HG03103 (cell line): ENCODE results near the gene ALAS1.
"Not testable (repeated sequence)": the region's sequence is repeated elsewhere in the genome, so short reads cannot be mapped to it uniquely, and the experiment has no call there.

Experiments
- ATAC-seq: cut with Tn5 transposase; IDR thresholded peaks from one replicate; pipeline ENCODE4 v1.9.1; 2021; ENCODE audit warnings: low read depth; ENCODE audit not compliant: unreplicated experiment

The ALAS1 gene

DNA sequence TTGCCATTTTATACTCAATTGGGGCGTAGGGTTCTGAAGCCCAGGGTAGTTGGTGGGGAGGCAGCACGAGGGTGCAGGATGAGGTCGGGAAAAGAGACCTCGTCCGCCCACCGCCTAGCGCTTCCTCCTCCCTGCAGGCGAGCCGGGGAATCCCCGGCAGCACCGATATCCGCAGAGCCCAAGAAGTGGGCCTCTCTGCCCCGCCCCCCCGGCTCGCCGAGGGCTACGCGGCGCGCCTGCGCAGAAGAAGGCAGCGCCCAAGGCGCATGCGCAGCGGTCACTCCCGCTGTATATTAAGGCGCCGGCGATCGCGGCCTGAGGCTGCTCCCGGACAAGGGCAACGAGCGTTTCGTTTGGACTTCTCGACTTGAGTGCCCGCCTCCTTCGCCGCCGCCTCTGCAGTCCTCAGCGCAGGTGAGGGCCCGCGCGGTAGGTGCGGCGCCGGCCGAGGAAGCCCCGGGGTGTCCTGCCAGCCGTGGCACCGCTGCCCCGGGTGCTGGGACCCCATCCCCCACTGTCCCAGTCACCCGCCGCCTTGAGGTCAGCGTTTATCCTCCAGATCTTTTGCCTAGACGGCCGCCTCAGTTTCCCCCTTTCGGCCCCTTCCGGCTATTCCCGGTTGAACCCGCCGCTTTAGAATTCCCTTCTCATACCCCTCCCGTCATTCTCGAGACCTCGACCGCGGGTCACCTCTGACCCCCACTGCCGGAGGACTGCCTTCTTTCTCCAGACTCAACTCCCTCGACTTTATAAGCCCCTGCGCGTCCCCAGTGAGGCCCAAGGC, at the start of gene ALAS1:
ALAS1 (plus strand) TSS at position 319 of the 784 bp plus-strand sequence. CDS start 1,082 bp downstream, outside the sequence.
- peak; percentile 71 for ATAC-seq

DNA sequence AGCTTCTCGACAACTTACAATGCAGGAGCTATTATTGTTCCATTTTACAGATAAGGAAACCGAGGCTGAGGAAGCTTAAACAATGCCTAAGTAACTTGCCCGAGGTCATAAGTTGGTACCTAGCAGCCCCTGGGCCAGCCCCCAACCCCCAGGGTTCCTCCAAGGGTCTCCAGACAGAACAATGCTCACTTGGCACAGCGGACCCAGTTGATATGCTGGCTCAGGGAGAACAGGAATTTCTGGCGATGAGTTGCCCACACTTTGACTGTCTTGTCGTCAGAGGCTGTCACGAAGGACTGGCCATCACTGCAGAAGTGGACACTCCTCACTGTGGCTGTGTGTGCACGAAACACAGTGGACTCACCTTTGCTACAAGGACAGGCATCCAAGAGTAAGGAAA, 48.9 kb upstream of the ALAS1 start:
- no peak for ATAC-seq

DNA sequence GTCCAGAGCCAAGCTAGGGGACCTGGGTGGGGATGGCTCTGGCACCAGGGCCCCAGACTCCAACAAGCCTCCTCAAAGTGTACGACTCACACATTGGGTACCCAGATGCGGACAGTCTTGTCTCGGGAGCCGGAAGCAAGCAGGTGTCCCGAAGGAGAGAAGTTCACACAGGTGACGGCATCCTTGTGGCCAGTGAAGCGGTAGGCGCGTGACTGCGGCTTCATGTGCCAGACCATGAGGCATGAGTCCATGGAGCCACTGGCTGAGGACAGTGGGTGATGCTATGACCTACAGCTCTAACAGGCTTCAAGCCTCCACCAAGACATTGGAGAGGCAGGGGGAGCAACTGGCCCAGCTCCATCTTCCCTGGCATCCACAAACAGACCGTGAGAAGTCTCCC, 48.2 kb upstream of the ALAS1 start:
- ATAC-seq, result no peak

DNA sequence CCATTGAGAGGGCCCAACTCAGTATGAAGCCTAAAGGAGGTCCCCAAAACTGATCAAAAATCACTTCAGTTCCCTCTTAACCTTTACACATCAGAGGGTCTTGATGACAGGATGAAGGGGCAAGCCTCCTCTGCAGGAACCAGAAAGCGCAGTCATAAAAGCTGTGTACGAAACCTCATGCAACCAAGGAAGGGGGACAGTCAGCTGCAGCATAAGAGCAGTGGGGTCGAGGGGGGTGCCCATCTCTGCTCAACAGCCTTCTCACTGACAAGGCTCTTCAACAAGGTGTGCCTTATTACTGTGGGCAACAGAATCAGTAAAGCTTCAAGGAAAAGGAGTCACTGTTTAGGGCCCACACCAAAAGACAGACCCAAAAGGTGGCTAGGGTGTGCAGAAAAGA, 47.6 kb upstream of the ALAS1 start:
- no peak for ATAC-seq

DNA sequence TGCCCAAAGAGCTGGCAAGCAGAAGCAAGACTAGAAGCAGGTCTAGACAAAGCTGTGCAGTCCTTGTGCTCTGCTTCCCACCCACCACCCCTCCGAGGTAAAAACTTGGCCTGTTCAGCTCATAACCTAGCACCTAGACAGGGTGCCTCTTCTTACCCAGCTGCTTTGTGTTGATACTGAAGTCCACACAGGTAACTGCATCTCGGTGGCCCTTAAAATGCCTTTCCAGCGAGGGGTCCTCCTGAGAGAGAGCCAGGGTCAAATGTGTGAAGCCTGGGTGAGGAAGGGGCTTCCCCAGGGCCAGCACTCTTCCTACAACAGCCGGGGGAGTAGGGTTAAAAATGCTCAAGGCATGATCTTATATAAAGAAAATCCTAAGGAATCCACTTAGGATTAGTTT, 47.1 kb upstream of the ALAS1 start:
- no peak for ATAC-seq

DNA sequence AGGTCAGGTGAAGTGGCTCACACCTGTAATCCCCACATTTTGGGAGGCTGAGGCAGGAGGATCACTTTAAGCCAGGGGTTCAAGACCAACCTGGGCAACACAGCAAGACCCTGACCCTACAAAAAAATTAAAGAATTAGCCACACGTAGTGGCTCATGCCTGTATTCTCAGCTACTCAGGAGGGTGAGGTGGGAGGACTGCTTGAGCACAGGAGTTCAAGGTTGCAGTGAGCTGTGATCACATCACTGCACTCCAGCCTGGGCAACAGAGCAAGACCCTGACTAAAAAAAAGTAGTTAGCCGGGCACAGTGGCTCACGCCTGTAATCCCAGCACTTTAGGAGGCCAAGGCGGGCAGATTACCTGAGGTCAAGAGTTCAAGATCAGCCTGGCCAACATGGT, 46.0 kb upstream of the ALAS1 start:
- ATAC-seq, result not testable (repeated sequence)

DNA sequence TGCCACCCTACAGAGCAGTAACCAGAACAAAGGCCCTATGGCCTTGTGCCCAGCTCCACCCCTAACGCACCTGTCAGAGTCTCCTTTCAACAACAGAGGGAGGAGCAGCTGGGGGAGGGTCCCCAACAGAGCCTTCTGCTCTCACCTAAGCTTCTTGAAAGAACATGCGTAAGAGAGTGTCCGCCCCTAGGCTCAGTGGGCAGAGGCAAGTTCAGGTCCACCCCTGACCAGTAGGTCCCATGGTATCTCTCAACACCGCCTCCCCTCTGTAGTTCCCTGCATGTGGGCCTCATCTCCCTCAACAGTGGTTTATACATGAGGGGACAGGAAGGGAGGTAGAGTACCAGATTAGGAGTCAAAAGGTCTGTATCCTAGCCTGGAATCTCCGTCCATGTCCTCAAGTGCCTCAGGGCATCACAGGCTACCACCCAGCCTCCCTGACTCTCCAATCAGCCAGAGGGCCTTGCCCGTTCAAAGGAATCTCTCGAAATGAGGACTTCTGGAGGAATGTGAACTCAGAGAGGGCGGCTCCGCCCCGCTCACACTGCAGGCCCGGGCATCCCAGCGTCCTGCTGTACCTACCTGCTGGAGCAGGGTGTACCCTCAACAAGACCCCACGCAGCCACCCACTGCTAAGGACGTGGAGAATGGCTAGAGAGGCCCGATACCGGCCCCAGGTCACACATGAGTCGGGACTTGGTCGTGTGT, 44.4 kb upstream of the ALAS1 start:
- ATAC-seq, result no peak

DNA sequence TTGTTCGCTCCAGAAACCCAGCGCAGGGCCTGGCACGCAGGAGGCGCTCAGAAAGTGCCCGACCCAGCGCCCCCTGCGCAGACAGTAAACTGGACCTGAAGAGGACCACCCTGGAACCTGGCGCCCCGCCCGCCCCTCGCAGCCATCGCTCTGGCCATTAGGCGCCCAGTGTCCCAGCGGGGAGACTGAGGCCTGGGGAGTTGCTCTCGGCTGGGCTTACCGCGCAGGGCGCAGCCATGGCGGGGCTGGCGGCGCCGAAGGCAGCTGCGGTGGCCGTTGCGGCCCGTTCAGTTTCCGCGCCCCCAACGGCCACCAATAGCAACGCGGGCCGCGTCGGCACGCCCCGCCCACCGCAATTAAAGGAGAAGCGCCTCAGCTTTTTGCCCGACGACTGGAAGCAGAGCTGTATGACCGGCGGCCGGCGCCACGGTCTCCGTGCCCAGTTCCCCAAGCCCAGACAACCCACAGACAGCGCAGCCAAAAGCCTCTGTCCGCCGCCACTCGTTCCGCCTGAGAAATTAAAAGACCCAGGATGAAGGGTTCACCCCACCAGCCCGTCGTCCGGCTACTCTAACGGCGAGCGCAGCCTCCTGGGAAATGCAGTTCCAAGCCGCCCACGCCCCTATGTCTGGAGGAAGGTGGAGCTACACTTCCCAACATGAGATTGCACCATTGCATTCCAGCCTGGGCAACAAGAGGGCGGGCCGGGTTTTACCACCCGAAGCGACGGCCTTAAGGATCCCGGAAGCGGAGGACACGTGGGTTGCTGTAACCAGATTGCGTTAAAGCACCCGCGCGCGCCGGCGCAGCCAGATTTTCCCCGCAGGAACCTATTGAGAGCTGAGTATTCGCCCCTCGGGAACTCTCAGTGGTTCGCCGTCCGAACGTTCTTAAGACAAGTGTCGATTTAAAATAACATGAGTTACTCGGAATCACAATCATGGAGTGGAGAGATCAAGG, 43.5 kb upstream of the ALAS1 start, which contains the start of gene POC1A:
POC1A (minus strand) TSS at position 289 of the 960 bp plus-strand sequence; CDS start at position 238, 51 bp downstream.
- ATAC-seq, result peak; percentile 75

DNA sequence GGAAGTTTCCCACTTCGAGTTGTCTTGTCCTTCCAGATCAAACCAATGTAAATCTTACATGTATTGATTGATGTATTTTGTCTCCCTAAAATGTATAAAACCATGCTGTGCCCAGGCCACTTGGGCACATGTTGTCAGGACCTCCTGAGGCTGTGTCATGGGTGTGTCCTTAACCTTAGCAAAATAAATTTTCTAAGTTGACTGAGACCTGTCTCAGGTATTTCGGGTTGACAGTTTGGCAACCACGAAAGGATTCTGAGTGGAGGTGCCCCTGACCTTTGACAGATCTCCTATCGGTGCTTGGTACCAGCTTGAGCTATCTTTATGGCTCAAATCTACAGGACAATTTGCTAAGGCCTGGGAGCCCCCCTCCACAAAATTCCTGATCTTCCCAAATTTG, 42.0 kb upstream of the ALAS1 start:
- ATAC-seq, result no peak

DNA sequence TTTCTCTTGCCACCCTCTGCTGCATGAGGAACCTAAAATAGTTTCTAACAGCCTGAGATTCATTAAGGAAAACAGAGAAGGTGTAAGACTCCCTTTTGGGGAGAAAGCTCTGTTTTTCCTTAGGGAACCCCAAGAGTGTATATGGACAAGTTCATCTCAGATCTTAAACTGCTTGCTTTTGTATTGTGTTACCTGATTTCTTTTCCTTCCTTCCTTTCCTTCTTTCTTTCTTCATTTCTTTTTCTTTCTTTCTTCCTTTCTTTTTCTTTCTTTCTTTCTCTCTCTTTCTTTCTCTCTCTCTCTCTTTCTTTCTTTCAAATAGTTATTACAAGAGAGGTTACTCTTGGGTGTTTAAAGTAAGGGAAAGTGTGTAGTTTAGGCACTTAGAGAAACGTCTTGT, 38.5 kb upstream of the ALAS1 start:
- no peak for ATAC-seq

DNA sequence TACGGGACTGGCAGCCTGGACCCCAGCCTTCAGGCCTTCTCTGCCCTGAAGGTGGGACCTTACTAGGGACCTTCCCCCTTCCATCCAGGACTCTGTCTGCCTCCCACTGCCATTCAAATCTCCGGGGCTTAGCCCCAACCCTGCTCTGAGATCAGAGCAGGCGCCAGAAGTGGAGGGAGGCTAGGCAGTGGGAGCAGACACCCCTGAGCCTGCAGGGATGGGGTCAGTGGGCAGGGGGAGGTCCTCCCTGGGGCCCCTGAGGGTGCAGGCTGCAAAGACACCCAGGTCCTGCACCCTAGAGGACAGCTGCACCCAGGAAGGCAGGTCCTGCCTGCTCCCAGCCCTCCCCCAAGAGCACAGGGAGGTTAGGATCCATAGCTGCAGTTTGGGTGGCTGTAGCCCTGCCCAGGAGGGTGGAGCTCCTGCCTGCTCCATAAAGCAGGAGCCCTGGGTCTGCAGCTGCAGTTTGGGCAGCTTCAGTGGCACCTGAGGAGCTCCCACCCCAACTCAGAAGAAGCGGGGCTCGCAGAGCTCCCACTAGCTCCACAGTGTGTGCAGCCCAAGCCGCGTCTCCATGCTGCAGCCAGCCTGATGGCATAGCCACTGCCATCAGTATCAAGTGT, 35.6 kb upstream of the ALAS1 start:
- no peak for ATAC-seq

DNA sequence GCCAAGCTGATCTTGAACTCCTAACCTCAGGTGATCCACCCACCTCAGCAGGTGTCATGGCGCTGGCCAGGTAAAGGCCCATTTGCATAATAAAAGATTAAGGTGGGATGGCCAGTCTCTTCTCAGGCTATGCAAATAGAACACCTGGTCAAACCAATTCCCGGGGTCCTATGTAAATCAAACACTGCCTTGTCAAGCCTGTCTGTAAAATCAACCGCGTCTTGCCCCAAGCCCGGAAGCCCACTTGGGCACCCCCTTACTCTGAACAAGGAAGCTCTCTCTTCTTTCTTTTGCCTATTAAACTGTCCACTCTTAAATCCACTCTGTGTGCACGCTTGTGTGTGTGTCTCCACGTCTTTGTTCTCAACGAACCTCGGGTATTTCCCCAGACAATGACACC, 30.7 kb upstream of the ALAS1 start:
- ATAC-seq, result no peak

DNA sequence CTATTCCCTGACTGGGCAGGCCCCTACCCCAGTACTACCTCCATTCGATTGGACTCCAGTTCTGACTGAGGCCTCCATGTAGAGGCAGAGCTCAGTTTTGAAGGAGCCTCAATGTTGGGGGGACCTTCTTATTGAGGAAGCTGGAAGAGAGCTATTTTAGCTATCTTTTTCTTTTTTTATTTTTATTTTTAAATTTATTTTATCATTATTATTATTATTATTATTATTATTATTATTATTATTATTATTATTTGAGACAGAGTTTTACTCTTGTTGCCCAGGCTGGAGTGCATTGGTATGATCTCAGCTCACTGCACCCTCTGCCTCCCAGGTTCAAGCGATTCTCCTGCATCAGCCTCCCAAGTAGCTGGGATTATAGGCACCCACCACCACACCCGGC, 27.7 kb upstream of the ALAS1 start:
- ATAC-seq, result not testable (repeated sequence)

DNA sequence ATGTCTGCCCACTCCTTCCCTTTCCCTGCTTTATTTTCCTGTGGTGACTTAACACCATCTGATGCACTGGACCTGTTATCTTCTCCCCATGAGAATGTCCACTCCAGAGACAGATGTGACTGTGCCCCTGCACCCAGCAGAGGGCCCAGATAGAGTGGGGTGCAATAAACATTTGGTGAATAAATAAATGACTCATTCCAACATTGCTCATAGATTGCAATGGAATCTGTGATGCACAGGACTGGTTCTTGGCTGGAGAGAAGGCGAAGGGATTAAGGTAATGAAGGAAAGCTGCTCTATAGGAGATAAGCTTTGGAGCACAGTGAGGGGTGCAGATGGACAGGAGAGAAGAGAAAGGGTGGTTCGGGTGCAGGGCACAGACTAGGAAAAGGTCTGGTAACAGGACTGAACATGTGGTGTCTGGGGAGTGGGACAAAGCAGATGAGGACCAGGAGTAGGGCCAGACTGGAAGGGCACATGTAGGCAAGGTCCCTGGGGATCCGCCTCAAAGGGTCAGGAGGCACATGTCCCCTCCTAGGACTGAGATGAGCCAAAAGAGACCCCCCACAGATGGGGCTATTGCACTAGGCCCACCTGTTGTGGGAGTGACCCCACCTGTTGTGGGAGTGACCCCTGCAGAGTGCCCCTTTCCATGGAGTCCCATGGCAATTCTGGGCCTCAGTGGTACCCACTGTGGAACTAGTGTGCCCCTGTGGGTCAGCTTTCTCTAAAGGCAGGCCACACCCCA, 26.3 kb upstream of the ALAS1 start:
- no peak for ATAC-seq

DNA sequence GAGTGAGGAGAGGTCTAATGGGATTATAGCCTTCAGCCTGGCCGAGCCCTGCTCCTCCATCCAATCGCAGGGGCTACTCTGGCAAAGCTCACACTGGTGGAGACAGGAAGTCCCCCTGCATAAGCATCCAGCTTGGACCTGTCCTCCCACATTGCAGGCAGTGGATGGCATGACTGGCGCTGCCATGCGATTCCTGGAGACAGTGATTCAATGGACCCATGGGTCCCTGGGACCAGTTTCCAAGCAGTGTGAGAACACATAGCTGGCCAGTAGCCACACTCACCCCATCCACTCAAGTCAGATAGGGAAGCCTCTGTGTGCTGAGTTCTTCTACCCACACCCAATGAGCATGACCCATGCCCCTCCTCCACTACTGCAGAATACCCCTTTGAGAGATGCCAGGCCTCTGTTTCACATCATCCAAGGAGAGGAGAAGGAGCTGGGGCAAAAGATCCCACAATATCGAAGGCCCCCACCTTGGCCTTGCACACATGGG, 25.6 kb upstream of the ALAS1 start:
- no peak for ATAC-seq

DNA sequence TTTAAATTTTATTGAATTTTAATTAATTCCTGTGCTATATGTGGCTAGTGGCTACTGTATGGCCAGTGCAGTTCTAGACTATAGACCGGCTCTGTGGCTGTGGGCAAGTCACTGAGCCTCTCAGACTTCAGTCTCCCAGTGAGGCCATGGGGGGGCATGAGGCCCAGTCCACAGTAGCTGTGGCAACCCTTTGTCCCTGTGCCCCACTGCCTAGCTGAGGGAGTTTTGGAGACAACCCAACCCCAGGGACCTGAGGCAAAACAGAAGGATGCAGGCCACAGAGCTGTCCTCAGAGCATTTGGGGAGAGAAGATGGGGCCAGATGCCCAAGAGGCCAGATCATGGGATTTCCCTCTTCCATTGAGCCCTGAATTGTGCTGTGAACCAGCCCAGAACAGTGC, 24.9 kb upstream of the ALAS1 start:
- ATAC-seq, result no peak

DNA sequence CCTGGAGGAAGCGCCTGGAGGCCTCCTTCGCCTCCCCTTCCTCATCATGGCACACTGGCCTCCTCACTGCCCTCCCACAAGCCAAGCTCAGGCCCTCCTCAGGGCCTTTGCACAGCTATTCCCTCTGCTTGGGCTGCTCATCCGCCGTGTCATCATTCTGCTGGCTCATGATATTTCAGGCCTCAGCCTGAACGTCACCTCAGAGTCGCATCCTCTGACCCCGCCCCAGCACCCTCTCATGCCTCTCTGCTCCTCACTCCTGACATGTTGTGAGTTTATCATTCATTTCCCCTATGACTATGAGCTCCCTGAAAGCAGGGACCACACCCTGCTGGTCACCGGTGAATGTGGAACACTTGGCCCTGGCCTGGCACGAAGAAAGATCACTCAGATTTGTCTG, 23.1 kb upstream of the ALAS1 start:
- no peak for ATAC-seq

DNA sequence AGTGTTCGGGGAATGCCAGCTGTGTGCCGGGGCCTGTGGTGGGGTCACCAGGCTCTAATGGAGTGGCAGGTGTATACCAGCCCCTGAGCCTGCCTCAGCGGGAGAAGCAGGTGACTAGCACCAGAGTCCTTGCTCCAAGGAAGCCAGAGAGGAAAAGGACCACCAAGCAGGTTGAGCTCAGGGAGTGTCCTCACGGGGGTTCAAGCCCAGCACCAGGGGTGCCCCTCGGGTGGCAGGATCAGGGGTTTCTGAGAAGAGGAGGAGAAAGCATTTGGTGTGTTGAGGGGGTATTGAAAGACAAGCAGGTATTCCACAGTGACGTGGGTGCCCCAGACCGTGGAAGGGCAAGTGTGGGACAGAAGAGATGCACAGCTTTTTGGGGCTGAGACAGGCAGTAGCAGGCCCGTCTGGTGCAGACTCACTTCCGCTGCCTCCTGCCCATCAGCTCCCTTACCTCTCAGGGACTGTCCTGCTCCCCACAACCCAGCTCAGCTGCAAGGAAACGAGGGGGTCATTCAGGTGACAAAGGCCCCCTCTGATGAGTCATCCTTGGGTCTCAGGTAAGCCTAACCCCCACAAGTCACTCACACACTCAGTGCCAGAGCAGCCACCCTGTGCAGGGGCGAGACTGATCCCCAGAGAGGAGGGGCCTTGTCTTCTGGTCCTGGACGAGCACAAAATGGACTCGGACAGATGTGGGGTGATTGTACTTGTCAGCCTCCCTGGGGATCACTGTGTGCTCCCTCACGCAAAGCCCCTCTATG, 22.4 kb upstream of the ALAS1 start:
- ATAC-seq, result no peak
